SJCRH30 (cell line): Measurements from ENCODE around the gene FRMD3. TPM values are rescaled to one million over a fixed set of nuclear protein-coding genes. Genes with fewer than 3 reads are reported as not detected.
"Not testable (repeated sequence)": the region's sequence is repeated elsewhere in the genome, so short reads cannot be mapped to it uniquely, and the experiment has no call there.

ENCODE experiments used
- DNase-seq, 2 experiments: peaks; one replicate each; pipeline ENCODE4 v3.0.0-alpha.2; 2015 to 2020
- H3K27ac ChIP-seq: fragments of 250-450 bp; sonication (Bioruptor Pico); 2 replicates; pipeline ENCODE4 v1.5.1; 2020; ENCODE audit warnings: mild to moderate bottlenecking, moderate library complexity
- H3K27me3 ChIP-seq: fragments of 250-450 bp; sonication (Bioruptor Pico); 2 replicates; pipeline ENCODE4 v1.5.1; 2020; ENCODE audit warnings: mild to moderate bottlenecking, moderate library complexity
- H3K36me3 ChIP-seq: fragments of 250-450 bp; sonication (Bioruptor Pico); 2 replicates; pipeline ENCODE4 v1.5.1; 2020; ENCODE audit warnings: mild to moderate bottlenecking, moderate library complexity
- H3K4me1 ChIP-seq: fragments of 250-450 bp; sonication (Bioruptor Pico); 2 replicates; pipeline ENCODE4 v1.5.1; 2020; ENCODE audit warnings: mild to moderate bottlenecking, moderate library complexity
- H3K4me3 ChIP-seq: fragments of 250-450 bp; sonication (Bioruptor Pico); 2 replicates; pipeline ENCODE4 v1.5.1; 2020; ENCODE audit warnings: mild to moderate bottlenecking, moderate library complexity
- H3K9me3 ChIP-seq: fragments of 250-450 bp; sonication (Bioruptor Pico); replicated peaks from 2 replicates; pipeline ENCODE4 v1.5.1; 2020; ENCODE audit warnings: mild to moderate bottlenecking, moderate library complexity
- total RNA-seq: library from RNA; depleted of rRNA; stranded (reverse); fragments of >200 nt; shearing (Covaris generic); gene quantifications from 2 replicates; pipeline ENCODE4 v1.2.3, GENCODE V29; 2014

FRMD3 gene
- total RNA-seq, 1 experiment from 2014 or later, result 17.4 TPM

GRCh38 chr9:83396342-83396741 lies 141.9 kb downstream of the FRMD3 start:
- H3K4me3 ChIP-seq, result no peak overlapping the region
- no peak overlapping the region for H3K27ac ChIP-seq
- H3K36me3 ChIP-seq, result no peaks in the 10 kb centered on the region
- H3K4me1 ChIP-seq, result peaks cover 21% of the 10 kb centered on the region
- H3K27me3 ChIP-seq, result no peaks in the 10 kb centered on the region
- peaks cover 9% of the 10 kb centered on the region; the same call in 1 of the 2 replicates for H3K9me3 ChIP-seq
- no peak for DNase-seq

- DNase-seq, result no peak
- peaks cover 28% of the 10 kb centered on the region for H3K4me1 ChIP-seq
- H3K27ac ChIP-seq, result no peak overlapping the region
- H3K4me3 ChIP-seq, result no peak overlapping the region
- no peaks in the 10 kb centered on the region for H3K9me3 ChIP-seq
- no peaks in the 10 kb centered on the region for H3K36me3 ChIP-seq
- H3K27me3 ChIP-seq, result no peaks in the 10 kb centered on the region
These were observed 146.0 kb downstream of the FRMD3 start for GRCh38 chr9:83392228-83392627.

- Histone ChIP-seq H3K27me3 (no peaks in the 10 kb centered on the region), H3K27ac (no peak overlapping the region), H3K36me3 (no peaks in the 10 kb centered on the region)
These were observed 149.9 kb downstream of the FRMD3 start for GRCh38 chr9:83388346-83388745.

GRCh38 chr9:83387401-83388185 lies 150.6 kb downstream of the FRMD3 start:
- H3K27me3 ChIP-seq, result no peaks in the 10 kb centered on the region
- H3K4me3 ChIP-seq, result no peak overlapping the region
- H3K4me1 ChIP-seq, result peaks cover 28% of the 10 kb centered on the region
- no peaks in the 10 kb centered on the region for H3K36me3 ChIP-seq
- H3K9me3 ChIP-seq, result peaks cover 4% of the 10 kb centered on the region; the same call in 1 of the 2 replicates
- H3K27ac ChIP-seq, result no peak overlapping the region
- no peak for DNase-seq

More at GRCh38 chr9:83388346-83388745, 149.9 kb downstream of the FRMD3 start:
- DNase-seq, result no peak
- Histone ChIP-seq H3K9me3 (no peaks in the 10 kb centered on the region), H3K4me3 (no peak overlapping the region), H3K4me1 (peaks cover 28% of the 10 kb centered on the region)

GRCh38 chr9:83385317-83385716 lies 152.9 kb downstream of the FRMD3 start:
- Histone ChIP-seq H3K4me1 (peaks cover 16% of the 10 kb centered on the region), H3K27ac (no peak overlapping the region), H3K4me3 (no peak overlapping the region), H3K9me3 (peaks cover 8% of the 10 kb centered on the region; the same call in 1 of the 2 replicates), H3K36me3 (no peaks in the 10 kb centered on the region), H3K27me3 (no peaks in the 10 kb centered on the region)
- no peak for DNase-seq

GRCh38 chr9:83384214-83384613 lies 154.0 kb downstream of the FRMD3 start:
- DNase-seq, result peak; percentile 89 to 95
- Histone ChIP-seq H3K27ac (peak overlapping the region; percentile 57), H3K4me3 (no peak overlapping the region), H3K4me1 (peaks cover 16% of the 10 kb centered on the region), H3K36me3 (no peaks in the 10 kb centered on the region), H3K27me3 (no peaks in the 10 kb centered on the region), H3K9me3 (peaks cover 8% of the 10 kb centered on the region; the same call in 1 of the 2 replicates)

GRCh38 chr9:83383034-83383433 lies 155.2 kb downstream of the FRMD3 start:
- Histone ChIP-seq H3K27me3 (no peaks in the 10 kb centered on the region), H3K4me3 (no peak overlapping the region), H3K9me3 (peaks cover 8% of the 10 kb centered on the region; the same call in 1 of the 2 replicates), H3K4me1 (peaks cover 16% of the 10 kb centered on the region), H3K36me3 (no peaks in the 10 kb centered on the region), H3K27ac (no peak overlapping the region)
- DNase-seq, result no peak

- peaks cover 16% of the 10 kb centered on the region for H3K4me1 ChIP-seq
- no peak overlapping the region for H3K27ac ChIP-seq
- no peak for DNase-seq
- no peak overlapping the region for H3K4me3 ChIP-seq
- no peaks in the 10 kb centered on the region for H3K27me3 ChIP-seq
- peaks cover 8% of the 10 kb centered on the region; the same call in 1 of the 2 replicates for H3K9me3 ChIP-seq
- H3K36me3 ChIP-seq, result no peaks in the 10 kb centered on the region
These were observed 155.8 kb downstream of the FRMD3 start for GRCh38 chr9:83382421-83382820.

GRCh38 chr9:83379045-83379444 lies 159.2 kb downstream of the FRMD3 start:
- Histone ChIP-seq H3K36me3 (no peaks in the 10 kb centered on the region; the same call in 1 of the 2 replicates), H3K4me3 (no peak overlapping the region), H3K9me3 (peaks cover 8% of the 10 kb centered on the region; the same call in 1 of the 2 replicates), H3K27ac (no peak overlapping the region), H3K4me1 (peaks cover 6% of the 10 kb centered on the region), H3K27me3 (no peaks in the 10 kb centered on the region)
- DNase-seq, result no peak

- H3K4me3 ChIP-seq, result no peak overlapping the region
- no peak overlapping the region for H3K27ac ChIP-seq
- no peak for DNase-seq
- no peaks in the 10 kb centered on the region; the same call in 1 of the 2 replicates for H3K36me3 ChIP-seq
- H3K4me1 ChIP-seq, result no peaks in the 10 kb centered on the region
- no peaks in the 10 kb centered on the region for H3K27me3 ChIP-seq
- H3K9me3 ChIP-seq, result no peaks in the 10 kb centered on the region; the same call in 1 of the 2 replicates
These were observed 165.2 kb downstream of the FRMD3 start for GRCh38 chr9:83372957-83373356.

GRCh38 chr9:83367326-83367725 lies 170.9 kb downstream of the FRMD3 start:
- no peaks in the 10 kb centered on the region for H3K36me3 ChIP-seq
- no peaks in the 10 kb centered on the region; the same call in 1 of the 2 replicates for H3K9me3 ChIP-seq
- DNase-seq, result no peak
- no peaks in the 10 kb centered on the region for H3K4me1 ChIP-seq
- H3K27ac ChIP-seq, result no peak overlapping the region
- H3K4me3 ChIP-seq, result no peak overlapping the region
- no peaks in the 10 kb centered on the region for H3K27me3 ChIP-seq

- Histone ChIP-seq H3K27me3 (no peaks in the 10 kb centered on the region), H3K9me3 (no peaks in the 10 kb centered on the region), H3K4me3 (no peak overlapping the region), H3K27ac (no peak overlapping the region), H3K36me3 (no peaks in the 10 kb centered on the region), H3K4me1 (no peaks in the 10 kb centered on the region)
- DNase-seq, result no peak
These were observed 175.7 kb downstream of the FRMD3 start for GRCh38 chr9:83362341-83362995.

- Histone ChIP-seq H3K4me3 (no peak overlapping the region), H3K36me3 (no peaks in the 10 kb centered on the region), H3K27me3 (no peaks in the 10 kb centered on the region), H3K4me1 (no peaks in the 10 kb centered on the region), H3K9me3 (no peaks in the 10 kb centered on the region), H3K27ac (no peak overlapping the region)
- DNase-seq, result no peak
These were observed 179.2 kb downstream of the FRMD3 start for GRCh38 chr9:83359039-83359438.

GRCh38 chr9:83358493-83358892 lies 179.7 kb downstream of the FRMD3 start:
- not testable (repeated sequence) for H3K4me3 ChIP-seq, H3K27me3 ChIP-seq, H3K27ac ChIP-seq, H3K9me3 ChIP-seq, H3K4me1 ChIP-seq, H3K36me3 ChIP-seq, DNase-seq

GRCh38 chr9:83355729-83356151 lies 182.5 kb downstream of the FRMD3 start:
- Histone ChIP-seq H3K9me3 (no peaks in the 10 kb centered on the region), H3K27ac (no peak overlapping the region), H3K36me3 (no peaks in the 10 kb centered on the region), H3K27me3 (no peaks in the 10 kb centered on the region), H3K4me1 (no peaks in the 10 kb centered on the region), H3K4me3 (no peak overlapping the region)
- DNase-seq, result no peak
